ENCODE data around the gene MRPL14.

DNA sequence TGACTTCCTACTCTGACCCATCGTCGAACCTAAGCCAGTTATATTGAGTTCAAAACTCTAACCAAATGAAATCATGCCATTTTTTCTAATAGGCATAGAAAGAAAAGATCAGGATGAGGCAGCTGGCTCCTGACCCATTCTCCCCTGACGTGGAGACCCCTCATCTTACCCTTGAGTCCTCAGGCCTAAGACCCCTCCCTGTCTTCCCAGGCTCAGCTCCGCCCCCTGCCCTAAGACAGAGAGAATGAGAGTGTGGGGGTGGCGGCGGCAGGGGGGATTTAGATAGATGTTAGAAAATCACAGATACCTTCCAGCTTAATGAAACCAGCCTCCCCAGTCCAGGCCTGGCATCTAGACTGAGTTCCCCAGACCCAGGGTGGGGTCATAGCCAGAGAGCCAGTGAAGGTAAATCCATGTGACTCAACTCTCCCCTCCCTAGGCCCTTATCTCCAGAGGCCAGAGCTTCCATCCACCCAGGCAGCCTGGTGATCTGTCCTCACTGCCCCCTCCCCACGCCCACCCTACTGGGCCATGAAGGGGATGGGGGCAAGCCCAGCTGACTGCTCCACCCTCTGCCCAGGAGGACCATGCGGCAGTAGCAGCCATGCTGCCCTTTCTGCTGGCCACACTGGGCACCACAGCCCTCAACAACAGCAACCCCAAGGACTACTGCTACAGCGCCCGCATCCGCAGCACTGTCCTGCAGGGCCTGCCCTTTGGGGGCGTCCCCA is 6.9 kb upstream of the MRPL14 start:
- TF ChIP-seq, protein P1, sequence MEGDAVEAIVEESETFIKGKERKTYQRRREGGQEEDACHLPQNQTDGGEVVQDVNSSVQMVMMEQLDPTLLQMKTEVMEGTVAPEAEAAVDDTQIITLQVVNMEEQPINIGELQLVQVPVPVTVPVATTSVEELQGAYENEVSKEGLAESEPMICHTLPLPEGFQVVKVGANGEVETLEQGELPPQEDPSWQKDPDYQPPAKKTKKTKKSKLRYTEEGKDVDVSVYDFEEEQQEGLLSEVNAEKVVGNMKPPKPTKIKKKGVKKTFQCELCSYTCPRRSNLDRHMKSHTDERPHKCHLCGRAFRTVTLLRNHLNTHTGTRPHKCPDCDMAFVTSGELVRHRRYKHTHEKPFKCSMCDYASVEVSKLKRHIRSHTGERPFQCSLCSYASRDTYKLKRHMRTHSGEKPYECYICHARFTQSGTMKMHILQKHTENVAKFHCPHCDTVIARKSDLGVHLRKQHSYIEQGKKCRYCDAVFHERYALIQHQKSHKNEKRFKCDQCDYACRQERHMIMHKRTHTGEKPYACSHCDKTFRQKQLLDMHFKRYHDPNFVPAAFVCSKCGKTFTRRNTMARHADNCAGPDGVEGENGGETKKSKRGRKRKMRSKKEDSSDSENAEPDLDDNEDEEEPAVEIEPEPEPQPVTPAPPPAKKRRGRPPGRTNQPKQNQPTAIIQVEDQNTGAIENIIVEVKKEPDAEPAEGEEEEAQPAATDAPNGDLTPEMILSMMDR (IDR thresholded peaks at IDR 0.05; ENCODE audit: low read length), result no peak
- TF ChIP-seq EZH2 (optimal IDR thresholded peaks at IDR 0.05; ENCODE audit: low read depth, low read length) (no peak), EZH2phosphoT487 (IDR thresholded peaks at IDR 0.05; ENCODE audit: low read length) (no peak)

Measured in MM.1S (cell line).